ENCODE data around the gene ANO3. TPM values are rescaled to one million over a fixed set of nuclear protein-coding genes. Genes with fewer than 3 reads are reported as not detected.
A peak's percentile ranks its signal among the peaks of the same experiment; 100 is the strongest.

The ANO3 gene
- total and polyA plus RNA-seq, 9 donors = 0.04 to 0.70 (median 0.13) TPM

DNA sequence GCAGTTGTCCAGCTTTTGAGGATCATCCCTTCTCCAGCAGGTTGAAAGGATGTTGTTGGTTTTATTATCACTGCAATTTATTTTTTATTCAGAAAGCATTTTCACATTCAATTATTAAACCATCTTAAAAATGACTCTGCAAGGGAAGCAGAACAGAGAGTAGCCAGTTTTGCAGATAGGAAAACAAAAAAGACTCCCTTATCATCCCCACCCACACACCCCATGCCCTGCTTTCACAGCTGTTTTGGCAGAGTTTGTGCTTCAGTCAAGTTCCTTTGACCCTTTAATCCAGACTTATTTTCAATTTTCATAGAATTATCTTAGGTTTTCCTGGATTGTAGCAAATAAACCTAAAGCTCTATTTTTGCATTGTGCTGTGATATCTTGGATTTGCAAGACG, 195.8 kb downstream of the ANO3 start:
- Histone ChIP-seq H3K27ac (ENCODE audit: low read length) (no peak overlapping the region), H3K4me1 (ENCODE audit: control insufficient read depth, insufficient read depth, low read length) (no peaks in the 10 kb centered on the region), H3K4me3 (ENCODE audit: low read length) (no peak overlapping the region), H3K9me3 (replicated peaks; ENCODE audit: control insufficient read depth, low read depth, low read length) (no peaks in the 10 kb centered on the region), H3K36me3 (ENCODE audit: control insufficient read depth, insufficient read depth, low read length) (no peaks in the 10 kb centered on the region), H3K27me3 (ENCODE audit: control insufficient read depth, insufficient read depth, low read length) (no peaks in the 10 kb centered on the region)
- no peak for DNase-seq
- no CpG with 5 or more reads among the region's 1 CpG for WGBS (ENCODE audit: insufficient coverage)

- H3K36me3 ChIP-seq (ENCODE audit: control insufficient read depth, insufficient read depth, low read length) = no peaks in the 10 kb centered on the region
- no peaks in the 10 kb centered on the region for H3K4me1 ChIP-seq (ENCODE audit: control insufficient read depth, insufficient read depth, low read length)
- no peak overlapping the region for H3K27ac ChIP-seq (ENCODE audit: low read length)
- no peak for DNase-seq
- WGBS (ENCODE audit: insufficient coverage) = 82% methylated on average over 3 of the region's 4 CpGs
- no peaks in the 10 kb centered on the region for H3K9me3 ChIP-seq (replicated peaks; ENCODE audit: control insufficient read depth, low read depth, low read length)
- H3K4me3 ChIP-seq (ENCODE audit: low read length) = no peak overlapping the region
- H3K27me3 ChIP-seq (ENCODE audit: control insufficient read depth, insufficient read depth, low read length) = no peaks in the 10 kb centered on the region
Observed at GRCh38 chr11:26537341-26537740, 205.4 kb downstream of the ANO3 start.

DNA sequence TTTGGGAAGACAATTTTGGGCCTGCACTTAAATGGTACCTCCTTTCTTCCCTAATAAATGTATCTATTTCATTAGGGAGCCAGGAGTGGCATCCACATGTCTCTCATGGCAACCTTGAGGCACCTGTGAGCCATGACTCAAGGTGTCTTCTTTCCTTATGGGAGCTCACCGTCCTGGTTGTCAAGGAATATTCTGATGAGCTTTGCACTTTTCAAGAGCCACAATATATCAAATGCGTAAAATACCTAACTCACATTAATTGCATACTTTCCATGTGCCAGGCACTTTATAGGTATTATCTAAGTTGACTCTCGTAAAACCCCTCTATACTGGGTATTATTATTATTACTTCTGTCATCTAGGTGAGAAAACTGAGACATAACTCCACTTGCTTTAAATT, 207.6 kb downstream of the ANO3 start:
- Histone ChIP-seq H3K36me3 (ENCODE audit: control insufficient read depth, insufficient read depth, low read length) (no peaks in the 10 kb centered on the region), H3K27me3 (ENCODE audit: control insufficient read depth, insufficient read depth, low read length) (no peaks in the 10 kb centered on the region), H3K9me3 (replicated peaks; ENCODE audit: control insufficient read depth, low read depth, low read length) (no peaks in the 10 kb centered on the region), H3K27ac (ENCODE audit: low read length) (no peak overlapping the region), H3K4me3 (ENCODE audit: low read length) (no peak overlapping the region), H3K4me1 (ENCODE audit: control insufficient read depth, insufficient read depth, low read length) (no peaks in the 10 kb centered on the region)
- no CpG with 5 or more reads among the region's 3 CpGs for WGBS (ENCODE audit: insufficient coverage)
- DNase-seq = no peak

GRCh38 chr11:26541870-26542269, 209.9 kb downstream of the ANO3 start:
- no CpG with 5 or more reads among the region's 2 CpGs for WGBS (ENCODE audit: insufficient coverage)
- no peak for DNase-seq
- no peak overlapping the region for H3K27ac ChIP-seq (ENCODE audit: low read length)
- H3K9me3 ChIP-seq (replicated peaks; ENCODE audit: control insufficient read depth, low read depth, low read length) = no peaks in the 10 kb centered on the region
- no peaks in the 10 kb centered on the region for H3K36me3 ChIP-seq (ENCODE audit: control insufficient read depth, insufficient read depth, low read length)
- no peak overlapping the region for H3K4me3 ChIP-seq (ENCODE audit: low read length)
- H3K27me3 ChIP-seq (ENCODE audit: control insufficient read depth, insufficient read depth, low read length) = no peaks in the 10 kb centered on the region
- H3K4me1 ChIP-seq (ENCODE audit: control insufficient read depth, insufficient read depth, low read length) = no peaks in the 10 kb centered on the region

GRCh38 chr11:26549176-26549575, 217.2 kb downstream of the ANO3 start:
- Histone ChIP-seq H3K27ac (ENCODE audit: low read length) (no peak overlapping the region), H3K27me3 (ENCODE audit: control insufficient read depth, insufficient read depth, low read length) (no peaks in the 10 kb centered on the region), H3K4me1 (ENCODE audit: control insufficient read depth, insufficient read depth, low read length) (no peaks in the 10 kb centered on the region), H3K9me3 (replicated peaks; ENCODE audit: control insufficient read depth, low read depth, low read length) (no peaks in the 10 kb centered on the region), H3K36me3 (ENCODE audit: control insufficient read depth, insufficient read depth, low read length) (no peaks in the 10 kb centered on the region), H3K4me3 (ENCODE audit: low read length) (no peak overlapping the region)
- no CpG with 5 or more reads among the region's 2 CpGs for WGBS (ENCODE audit: insufficient coverage)
- DNase-seq = no peak

GRCh38 chr11:26550022-26550421, 218.1 kb downstream of the ANO3 start:
- Histone ChIP-seq H3K27ac (ENCODE audit: low read length) (no peak overlapping the region), H3K4me1 (ENCODE audit: control insufficient read depth, insufficient read depth, low read length) (no peaks in the 10 kb centered on the region), H3K36me3 (ENCODE audit: control insufficient read depth, insufficient read depth, low read length) (no peaks in the 10 kb centered on the region), H3K4me3 (ENCODE audit: low read length) (no peak overlapping the region), H3K9me3 (replicated peaks; ENCODE audit: control insufficient read depth, low read depth, low read length) (no peaks in the 10 kb centered on the region), H3K27me3 (ENCODE audit: control insufficient read depth, insufficient read depth, low read length) (no peaks in the 10 kb centered on the region)
- no peak for DNase-seq
- WGBS (ENCODE audit: insufficient coverage) = no CpG with 5 or more reads among the region's 1 CpG

- no peaks in the 10 kb centered on the region for H3K4me1 ChIP-seq (ENCODE audit: control insufficient read depth, insufficient read depth, low read length)
- H3K27ac ChIP-seq (ENCODE audit: low read length) = no peak overlapping the region
- H3K36me3 ChIP-seq (ENCODE audit: control insufficient read depth, insufficient read depth, low read length) = no peaks in the 10 kb centered on the region
- no peak overlapping the region for H3K4me3 ChIP-seq (ENCODE audit: low read length)
- peak; percentile 14 for DNase-seq
- no CpG with 5 or more reads among the region's 1 CpG for WGBS (ENCODE audit: insufficient coverage)
- no peaks in the 10 kb centered on the region for H3K27me3 ChIP-seq (ENCODE audit: control insufficient read depth, insufficient read depth, low read length)
- no peaks in the 10 kb centered on the region for H3K9me3 ChIP-seq (replicated peaks; ENCODE audit: control insufficient read depth, low read depth, low read length)
Observed at GRCh38 chr11:26551186-26551801, 219.4 kb downstream of the ANO3 start.

DNA sequence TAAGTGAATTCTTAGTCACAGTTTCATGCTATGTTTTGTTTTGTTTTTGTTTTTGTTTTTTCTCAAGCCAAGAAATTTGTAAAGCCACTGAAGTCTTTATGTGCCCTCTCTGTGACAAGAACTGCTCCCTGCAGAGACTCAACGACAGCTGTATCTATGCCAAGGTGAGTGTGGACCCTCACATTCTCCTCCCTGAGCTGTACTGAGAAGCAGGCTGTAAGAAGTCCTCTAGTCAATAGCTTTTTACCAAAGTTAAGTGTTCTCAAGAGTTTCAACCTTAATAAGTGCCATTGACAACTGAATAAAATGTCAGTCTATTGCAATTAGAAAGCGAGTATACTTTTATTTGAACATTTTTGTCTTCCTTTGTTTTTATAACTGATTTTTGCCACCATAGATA, 221.3 kb downstream of the ANO3 start:
- WGBS (ENCODE audit: insufficient coverage) = 20% methylated on average over 1 of the region's 2 CpGs

GRCh38 chr11:26554455-26554854, 222.5 kb downstream of the ANO3 start:
- no peaks in the 10 kb centered on the region for H3K9me3 ChIP-seq (replicated peaks; ENCODE audit: control insufficient read depth, low read depth, low read length)
- no peaks in the 10 kb centered on the region for H3K36me3 ChIP-seq (ENCODE audit: control insufficient read depth, insufficient read depth, low read length)
- no peak overlapping the region for H3K4me3 ChIP-seq (ENCODE audit: low read length)
- 100% methylated on average over 3 of the region's 5 CpGs for WGBS (ENCODE audit: insufficient coverage)
- DNase-seq = no peak
- no peaks in the 10 kb centered on the region for H3K27me3 ChIP-seq (ENCODE audit: control insufficient read depth, insufficient read depth, low read length)
- H3K27ac ChIP-seq (ENCODE audit: low read length) = no peak overlapping the region
- H3K4me1 ChIP-seq (ENCODE audit: control insufficient read depth, insufficient read depth, low read length) = no peaks in the 10 kb centered on the region

More for the DNA sequence above, 221.3 kb downstream of the ANO3 start:
- H3K4me1 ChIP-seq (ENCODE audit: control insufficient read depth, insufficient read depth, low read length) = no peaks in the 10 kb centered on the region
- no peaks in the 10 kb centered on the region for H3K27me3 ChIP-seq (ENCODE audit: control insufficient read depth, insufficient read depth, low read length)
- no peak overlapping the region for H3K4me3 ChIP-seq (ENCODE audit: low read length)
- H3K36me3 ChIP-seq (ENCODE audit: control insufficient read depth, insufficient read depth, low read length) = no peaks in the 10 kb centered on the region
- no peaks in the 10 kb centered on the region for H3K9me3 ChIP-seq (replicated peaks; ENCODE audit: control insufficient read depth, low read depth, low read length)
- no peak overlapping the region for H3K27ac ChIP-seq (ENCODE audit: low read length)
- no peak for DNase-seq

DNA sequence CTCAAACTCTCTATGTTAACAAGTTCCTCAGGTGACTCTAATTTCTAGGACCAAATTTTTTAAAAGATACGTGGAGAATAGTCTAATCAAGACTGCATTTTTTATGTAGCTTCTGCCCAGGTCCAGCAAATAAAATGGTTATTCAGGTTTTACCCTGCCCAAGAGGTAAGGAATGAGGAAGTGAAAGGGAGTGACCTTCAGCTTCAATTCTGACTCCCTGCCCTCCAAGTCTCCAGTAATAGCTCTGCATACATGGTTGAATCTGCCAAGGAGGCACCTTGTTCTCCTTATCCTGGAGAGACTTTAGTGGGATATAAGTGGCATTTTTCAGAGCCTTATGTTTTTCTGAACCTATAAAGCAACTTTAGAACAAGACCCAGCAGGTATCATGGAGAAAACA, 224.7 kb downstream of the ANO3 start:
- Histone ChIP-seq H3K27me3 (ENCODE audit: control insufficient read depth, insufficient read depth, low read length) (no peaks in the 10 kb centered on the region), H3K27ac (ENCODE audit: low read length) (no peak overlapping the region), H3K36me3 (ENCODE audit: control insufficient read depth, insufficient read depth, low read length) (no peaks in the 10 kb centered on the region), H3K4me1 (ENCODE audit: control insufficient read depth, insufficient read depth, low read length) (no peaks in the 10 kb centered on the region), H3K9me3 (replicated peaks; ENCODE audit: control insufficient read depth, low read depth, low read length) (no peaks in the 10 kb centered on the region), H3K4me3 (ENCODE audit: low read length) (no peak overlapping the region)
- WGBS (ENCODE audit: insufficient coverage) = no CpG with 5 or more reads among the region's 1 CpG
- DNase-seq = no peak

DNA sequence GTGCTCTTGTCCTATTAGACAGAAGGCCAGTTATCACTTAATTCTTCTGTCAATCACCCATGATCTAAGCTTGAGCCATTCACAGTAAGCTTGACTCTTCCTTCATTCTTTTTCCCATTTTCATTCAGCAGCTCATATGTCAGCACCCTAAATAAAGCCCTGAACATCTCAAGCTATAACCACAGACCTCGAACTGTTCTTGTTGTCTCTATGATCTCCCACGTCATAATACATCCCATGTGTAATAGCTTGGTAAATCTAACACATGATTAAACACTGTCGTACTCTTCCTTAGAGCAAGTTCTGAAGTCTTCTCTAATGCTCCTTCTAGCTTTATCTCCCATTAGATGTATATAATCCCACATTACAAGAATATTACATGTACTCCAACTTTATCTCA, 225.7 kb downstream of the ANO3 start:
- Histone ChIP-seq H3K27ac (ENCODE audit: low read length) (no peak overlapping the region), H3K4me1 (ENCODE audit: control insufficient read depth, insufficient read depth, low read length) (no peaks in the 10 kb centered on the region), H3K9me3 (replicated peaks; ENCODE audit: control insufficient read depth, low read depth, low read length) (no peaks in the 10 kb centered on the region), H3K27me3 (ENCODE audit: control insufficient read depth, insufficient read depth, low read length) (no peaks in the 10 kb centered on the region), H3K36me3 (ENCODE audit: control insufficient read depth, insufficient read depth, low read length) (no peaks in the 10 kb centered on the region), H3K4me3 (ENCODE audit: low read length) (no peak overlapping the region)
- 20% methylated on average over 1 of the region's 3 CpGs for WGBS (ENCODE audit: insufficient coverage)
- DNase-seq = peak; percentile 6
